GM18520 (cell line): ENCODE results near the gene MYMK.

Experiments used
- ATAC-seq: cut with Tn5 transposase; IDR thresholded peaks from one replicate; pipeline ENCODE4 v1.9.1; 2021; ENCODE audit not compliant: unreplicated experiment

MYMK gene

DNA sequence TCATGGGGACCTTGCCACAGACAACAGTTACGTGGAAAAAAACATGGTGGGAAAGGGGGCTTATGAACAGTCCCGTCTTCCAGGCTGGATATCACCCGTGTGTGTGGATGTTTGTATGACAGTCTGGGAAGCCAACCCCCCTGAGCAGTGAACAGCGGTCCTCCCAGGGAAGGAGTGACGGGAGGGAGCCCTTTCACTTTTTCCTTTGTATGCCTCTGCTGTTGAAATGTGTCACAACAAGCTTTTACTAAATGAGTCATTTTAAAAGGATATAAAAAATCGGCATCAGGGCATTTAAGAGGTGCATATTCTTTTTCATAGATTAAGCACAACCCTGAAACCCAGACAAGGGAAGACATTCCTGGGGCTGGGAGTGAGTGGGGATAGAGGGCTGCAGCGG is 5.1 kb downstream of the MYMK start:
- ATAC-seq: no peak

GRCh38 chr9:133518706-133519449 is 5.9 kb downstream of the MYMK start:
- no peak for ATAC-seq

- ATAC-seq: no peak
Measured at GRCh38 chr9:133518200-133518599, 6.6 kb downstream of the MYMK start.

DNA sequence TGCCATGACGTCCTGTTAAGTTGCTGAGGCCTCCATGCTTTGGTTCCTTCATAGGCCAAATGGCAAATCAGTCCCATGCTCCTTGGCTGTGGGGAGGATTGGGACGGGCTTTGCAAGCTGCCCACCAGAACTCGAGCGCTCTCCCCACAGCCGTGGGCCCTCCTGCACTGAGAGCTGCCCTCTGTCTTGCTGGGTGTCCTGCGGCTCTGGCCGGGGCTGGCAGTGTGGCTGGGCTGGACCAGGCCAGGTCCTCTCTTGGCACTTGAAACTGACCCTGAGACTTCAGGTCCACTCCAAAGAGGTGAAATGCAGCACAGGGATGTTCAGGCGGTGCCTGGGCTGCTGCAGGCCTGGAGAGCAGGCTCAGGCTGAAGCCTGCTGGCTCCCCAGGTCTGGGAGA is 7.0 kb downstream of the MYMK start:
- ATAC-seq: no peak

- no peak for ATAC-seq
Measured at GRCh38 chr9:133516961-133517350, 7.8 kb downstream of the MYMK start.

DNA sequence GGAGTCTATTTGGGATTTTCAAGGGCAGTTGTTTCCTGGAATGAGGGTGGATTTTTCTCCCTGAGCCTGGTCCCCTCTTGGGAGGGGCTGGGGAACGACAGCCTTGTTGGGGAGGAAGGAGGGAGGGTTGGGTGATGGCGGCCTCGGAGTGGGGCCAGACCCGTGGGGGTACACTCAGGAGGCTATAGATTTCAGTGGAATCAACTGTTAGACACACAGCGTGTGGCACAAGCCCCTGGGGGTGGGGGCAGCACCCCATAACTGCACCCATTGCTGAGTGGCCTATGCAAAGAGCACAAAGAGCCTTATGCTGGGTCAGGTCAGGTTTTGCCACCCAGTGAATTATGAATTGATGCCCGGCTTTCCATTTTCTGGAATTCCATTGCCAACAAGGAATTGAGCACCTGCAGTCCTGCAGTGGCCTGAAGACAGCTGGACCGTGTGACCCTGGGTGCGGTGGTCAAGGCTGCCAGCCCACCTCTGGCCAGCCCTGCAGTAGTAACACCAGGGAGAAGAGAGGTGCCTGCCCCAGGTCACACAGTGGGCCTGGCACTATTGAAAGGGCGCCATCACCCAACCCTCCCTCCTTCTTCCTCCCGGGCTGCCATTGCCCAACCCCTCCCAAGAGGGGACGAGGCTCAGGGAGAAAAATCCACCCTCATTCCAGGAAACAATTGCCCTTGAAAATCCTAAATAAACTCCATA is 8.4 kb downstream of the MYMK start:
- ATAC-seq: no peak

- ATAC-seq: no peak
Measured at GRCh38 chr9:133515615-133516255, 9.0 kb downstream of the MYMK start.

- ATAC-seq: no peak
Measured at GRCh38 chr9:133515240-133515610, 9.5 kb downstream of the MYMK start.

DNA sequence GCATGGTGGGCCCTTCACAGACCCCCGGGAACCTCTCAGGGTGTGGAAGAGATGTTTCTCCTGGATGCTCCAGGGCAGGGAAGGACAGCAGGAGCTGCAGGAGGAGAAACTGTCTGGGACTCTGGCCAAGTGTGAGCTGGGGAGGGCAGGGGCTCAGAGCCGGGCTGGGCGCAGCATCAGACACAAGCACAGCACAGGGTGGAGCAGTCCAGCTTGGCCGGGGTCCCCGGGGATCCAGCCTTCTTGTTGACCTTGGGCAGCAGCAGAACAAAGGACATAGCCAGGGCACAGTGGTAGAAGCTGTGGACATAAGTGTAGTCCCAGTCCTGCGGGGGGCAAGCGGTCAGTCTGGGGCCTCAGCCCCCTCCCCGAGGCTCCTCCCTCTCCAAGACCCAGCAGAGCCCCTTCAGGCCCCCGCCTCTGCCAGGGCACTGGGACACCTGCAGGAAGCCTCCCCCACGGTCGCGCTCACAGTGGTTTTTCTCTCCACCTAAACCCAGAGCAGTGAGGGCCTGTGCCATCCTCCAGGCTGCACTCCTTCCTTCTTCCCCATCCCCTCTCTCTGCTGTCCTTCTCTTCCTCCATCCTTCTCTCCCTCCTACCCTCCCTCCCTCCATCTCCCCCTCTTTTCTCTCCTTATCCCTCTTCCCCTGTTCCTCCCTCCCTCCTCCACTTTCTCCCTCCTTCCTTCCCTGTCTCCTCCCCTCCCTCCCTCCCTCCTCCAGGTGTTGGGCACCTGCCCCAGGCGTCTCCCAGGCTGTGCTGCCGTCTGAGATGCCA is 10.1 kb downstream of the MYMK start:
- no peak for ATAC-seq

- no peak for ATAC-seq
Measured at GRCh38 chr9:133513214-133514100, 11.3 kb downstream of the MYMK start.

DNA sequence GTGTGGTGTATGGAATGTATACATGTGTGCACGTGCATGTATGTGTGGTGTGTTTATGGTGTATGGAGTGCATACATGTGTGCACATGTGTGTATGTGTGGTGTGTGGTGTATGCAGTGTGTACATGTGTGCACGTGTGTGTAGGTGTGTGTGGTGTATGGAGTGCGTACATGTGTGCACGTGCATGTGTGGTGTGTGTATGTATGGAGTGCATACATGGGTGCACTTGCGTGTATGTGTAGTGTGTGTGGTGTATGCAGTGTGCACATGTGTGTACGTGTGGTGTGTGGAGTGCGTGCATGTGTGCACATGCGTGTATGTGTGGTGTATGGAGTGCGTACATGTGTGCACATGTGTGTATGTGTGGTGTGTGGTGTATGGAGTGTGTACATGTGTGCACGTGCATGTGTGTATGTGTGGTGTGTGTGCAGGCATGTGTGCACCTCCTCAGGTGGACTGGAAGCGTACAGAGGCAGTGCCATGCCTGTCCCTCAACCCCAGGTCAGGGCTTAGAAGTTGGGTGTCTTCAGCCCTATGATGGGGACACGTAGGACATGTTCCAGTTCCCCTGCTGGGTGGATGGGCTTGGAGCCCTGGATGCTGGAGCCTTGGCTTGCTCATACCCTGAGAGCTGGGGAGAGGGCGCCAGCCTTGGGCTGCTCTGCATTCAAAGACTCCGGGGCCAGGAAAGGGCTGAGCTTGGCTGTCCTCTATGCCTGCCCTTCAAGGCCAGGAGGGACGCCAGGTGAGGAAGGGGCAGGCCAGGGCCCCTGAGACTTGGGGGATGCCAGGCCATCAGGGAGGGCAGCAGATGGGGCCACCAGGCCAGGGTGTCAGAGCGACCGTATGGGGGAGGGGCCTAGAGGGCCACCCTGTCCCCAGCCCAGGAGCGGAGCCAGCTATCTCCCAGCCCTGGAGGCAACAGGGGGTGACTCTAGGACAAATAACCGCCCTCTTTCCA is 12.2 kb downstream of the MYMK start:
- ATAC-seq: no peak

- no peak for ATAC-seq
Measured at GRCh38 chr9:133511607-133512006, 13.2 kb downstream of the MYMK start.

DNA sequence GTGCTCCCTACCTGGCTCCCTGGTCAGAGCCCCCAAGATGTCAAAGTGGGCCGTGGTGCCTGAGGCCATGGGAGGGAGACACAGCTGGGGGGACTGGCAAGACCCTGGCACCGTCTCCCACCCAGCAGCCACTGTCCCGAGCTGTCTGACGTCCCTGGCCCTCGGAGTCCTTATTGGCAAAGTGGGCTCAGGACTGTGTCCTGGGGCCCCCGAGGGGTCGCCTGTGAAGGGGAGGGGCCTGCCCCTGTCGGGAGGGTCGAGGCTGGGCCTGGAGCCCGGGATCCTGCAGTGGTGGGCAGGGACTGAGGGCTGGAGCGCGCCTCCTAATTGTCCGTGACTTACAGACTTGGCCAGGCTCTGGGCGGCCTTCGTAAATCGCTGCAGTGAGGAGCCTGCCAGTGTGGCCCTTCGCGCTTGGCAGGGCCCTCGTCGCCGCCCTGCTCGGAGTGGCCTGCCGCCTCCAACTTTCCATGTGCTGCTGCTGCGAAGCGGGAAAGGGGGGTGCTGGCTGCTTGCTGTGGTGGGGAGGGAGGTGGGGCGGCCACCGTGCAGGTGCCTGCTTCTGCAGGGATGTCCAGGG is 13.7 kb downstream of the MYMK start:
- no peak for ATAC-seq

GRCh38 chr9:133509179-133510083 is 15.3 kb downstream of the MYMK start:
- no peak for ATAC-seq

DNA sequence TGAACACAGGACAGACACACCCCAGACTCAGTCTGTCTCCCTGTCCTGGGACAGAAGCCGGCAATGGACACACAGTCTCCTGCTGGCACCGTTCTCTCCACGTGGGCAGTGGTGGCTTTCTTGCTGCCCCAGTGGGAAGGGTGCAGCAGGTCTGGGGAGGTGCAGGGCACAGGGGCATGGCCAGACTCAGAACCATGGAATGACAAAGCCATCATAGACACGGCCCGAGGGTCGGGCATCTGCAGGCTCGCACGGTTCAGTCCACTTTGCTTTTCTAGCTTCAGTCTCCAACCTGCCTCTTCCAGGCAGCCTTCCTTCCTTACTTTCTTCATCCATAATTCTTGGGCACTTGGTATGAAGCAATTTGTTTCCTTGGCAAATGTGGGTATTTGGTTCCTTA is 16.7 kb downstream of the MYMK start:
- ATAC-seq: no peak

GRCh38 chr9:133507246-133507965 is 17.4 kb downstream of the MYMK start:
- ATAC-seq: no peak

DNA sequence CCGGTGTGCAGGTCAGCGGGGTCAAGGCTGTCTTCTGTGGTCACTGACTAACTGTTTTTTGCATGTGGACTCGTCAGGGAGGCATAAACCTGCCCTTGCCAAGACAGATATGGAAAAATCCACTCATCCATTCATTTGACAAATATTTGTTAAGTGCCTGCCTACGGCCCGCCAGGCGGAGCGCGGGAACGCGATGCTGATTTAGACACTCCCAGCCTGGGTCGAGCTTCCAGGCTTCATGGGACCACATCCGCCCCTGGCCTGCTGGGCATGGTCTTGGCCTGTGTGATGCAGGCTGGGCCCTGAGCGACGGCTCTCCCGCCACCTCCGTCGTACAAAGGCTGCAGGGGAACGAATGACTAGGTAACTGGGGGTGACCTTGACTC is 18.1 kb downstream of the MYMK start:
- ATAC-seq: no peak
